GM12872 (cell line): ENCODE results near the gene CCNB2.

ENCODE experiments used
- TF ChIP-seq, protein P1 (sequence below): IDR thresholded peaks from 3 replicates; pipeline ENCODE4 v1.5.1; 2011; ENCODE audit warnings: low read depth, mild to moderate bottlenecking, low read length, moderate library complexity; ENCODE audit not compliant: insufficient read depth

The CCNB2 gene

DNA sequence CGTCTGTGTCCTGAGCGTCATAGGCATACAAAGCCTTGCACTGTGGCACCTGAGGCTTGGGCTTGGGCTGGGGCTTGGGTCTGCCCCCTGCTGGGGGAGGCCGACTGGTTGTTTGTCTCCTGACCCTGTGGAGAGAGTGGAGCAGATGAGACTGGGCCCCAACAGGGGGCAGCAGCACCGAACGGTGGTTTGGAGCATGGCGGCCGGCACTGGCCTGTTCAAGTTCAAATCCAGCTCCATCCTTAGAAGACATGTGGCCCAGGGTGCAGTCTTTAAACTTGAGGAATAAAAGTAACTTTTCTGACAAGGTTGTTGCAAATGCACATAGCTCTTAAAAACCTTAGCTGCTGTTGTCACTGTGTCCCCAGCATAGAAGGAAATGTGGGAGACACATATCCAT, 33.3 kb downstream of the CCNB2 start:
- TF ChIP-seq, protein P1, sequence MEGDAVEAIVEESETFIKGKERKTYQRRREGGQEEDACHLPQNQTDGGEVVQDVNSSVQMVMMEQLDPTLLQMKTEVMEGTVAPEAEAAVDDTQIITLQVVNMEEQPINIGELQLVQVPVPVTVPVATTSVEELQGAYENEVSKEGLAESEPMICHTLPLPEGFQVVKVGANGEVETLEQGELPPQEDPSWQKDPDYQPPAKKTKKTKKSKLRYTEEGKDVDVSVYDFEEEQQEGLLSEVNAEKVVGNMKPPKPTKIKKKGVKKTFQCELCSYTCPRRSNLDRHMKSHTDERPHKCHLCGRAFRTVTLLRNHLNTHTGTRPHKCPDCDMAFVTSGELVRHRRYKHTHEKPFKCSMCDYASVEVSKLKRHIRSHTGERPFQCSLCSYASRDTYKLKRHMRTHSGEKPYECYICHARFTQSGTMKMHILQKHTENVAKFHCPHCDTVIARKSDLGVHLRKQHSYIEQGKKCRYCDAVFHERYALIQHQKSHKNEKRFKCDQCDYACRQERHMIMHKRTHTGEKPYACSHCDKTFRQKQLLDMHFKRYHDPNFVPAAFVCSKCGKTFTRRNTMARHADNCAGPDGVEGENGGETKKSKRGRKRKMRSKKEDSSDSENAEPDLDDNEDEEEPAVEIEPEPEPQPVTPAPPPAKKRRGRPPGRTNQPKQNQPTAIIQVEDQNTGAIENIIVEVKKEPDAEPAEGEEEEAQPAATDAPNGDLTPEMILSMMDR = peak; percentile 87

DNA sequence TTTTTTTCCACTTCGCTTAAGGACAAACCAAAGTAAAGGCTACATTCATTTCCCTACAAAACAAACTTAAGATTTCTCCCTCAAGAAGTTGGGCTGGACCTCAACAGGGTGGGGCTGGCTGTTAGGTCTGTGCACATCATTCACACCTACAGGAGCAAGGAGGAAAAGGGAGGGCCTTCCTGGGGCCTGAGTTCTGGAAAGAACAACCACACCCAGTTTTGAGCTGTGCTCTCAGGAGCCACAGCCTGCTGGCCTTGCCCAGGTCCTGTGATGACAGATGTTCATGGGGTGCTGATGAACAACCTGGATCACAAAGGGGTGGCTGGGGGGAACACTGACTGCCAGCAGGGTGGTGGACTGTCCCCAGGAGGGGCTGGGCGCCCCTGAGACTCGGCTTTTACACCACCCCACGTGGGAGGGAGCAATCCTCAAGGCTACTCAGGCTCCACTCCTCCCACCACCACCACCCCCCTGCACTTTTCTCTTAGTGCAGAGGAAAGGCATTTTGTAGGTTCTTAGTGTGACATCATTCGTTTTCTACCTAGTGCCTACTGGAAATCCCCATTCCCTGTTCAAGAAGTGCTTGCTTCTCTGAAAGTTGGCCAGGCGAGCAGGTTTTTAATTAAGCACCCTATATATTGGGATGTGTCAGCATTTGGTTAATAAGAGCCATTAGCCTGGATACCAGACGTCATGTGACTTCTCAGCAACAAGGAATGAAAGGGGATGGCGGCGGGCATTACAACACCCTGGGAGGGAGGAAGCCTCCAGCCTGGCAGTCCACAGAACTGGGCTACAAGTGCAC, 35.7 kb downstream of the CCNB2 start:
- TF ChIP-seq, protein P1 = no peak

DNA sequence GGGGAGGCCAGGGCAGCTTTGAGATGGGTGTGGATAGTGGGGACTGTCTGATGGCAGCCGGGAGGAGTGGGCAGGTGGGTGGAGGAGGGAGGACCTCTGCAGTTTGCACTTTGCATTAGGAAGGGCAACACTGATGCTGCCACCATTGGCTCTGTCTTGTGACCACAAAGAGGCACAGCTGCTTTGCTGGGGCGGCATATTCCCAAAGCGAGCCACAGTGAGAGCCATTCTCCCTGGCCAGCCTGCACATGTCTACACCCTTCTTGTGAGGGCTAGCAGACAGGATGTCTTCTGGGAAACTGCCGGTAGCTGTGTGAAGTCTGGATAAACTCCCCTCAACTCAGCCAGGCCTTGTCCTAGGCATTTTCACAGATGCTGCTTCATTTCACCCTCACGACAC, 38.3 kb downstream of the CCNB2 start:
- TF ChIP-seq, protein P1 = no peak

DNA sequence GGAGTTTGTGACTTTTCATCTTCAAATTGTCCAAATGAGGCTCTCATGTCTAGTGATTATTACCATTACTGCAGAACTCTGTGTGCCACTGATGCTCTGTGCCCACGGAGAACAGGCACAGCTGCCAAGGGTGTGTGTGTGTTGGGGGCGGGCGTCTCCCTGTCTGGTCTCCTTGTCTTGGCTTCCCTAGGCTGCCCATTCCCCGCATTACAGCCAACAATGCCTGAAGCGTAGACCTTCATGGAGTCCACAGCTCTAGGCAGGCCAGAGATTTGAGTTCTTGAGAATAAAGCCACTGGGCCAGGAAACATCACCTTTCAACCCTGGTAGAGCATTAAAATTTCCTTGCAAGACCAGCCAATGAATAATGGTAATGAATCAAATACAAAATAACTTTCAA, 42.7 kb downstream of the CCNB2 start:
- TF ChIP-seq, protein P1 = no peak

DNA sequence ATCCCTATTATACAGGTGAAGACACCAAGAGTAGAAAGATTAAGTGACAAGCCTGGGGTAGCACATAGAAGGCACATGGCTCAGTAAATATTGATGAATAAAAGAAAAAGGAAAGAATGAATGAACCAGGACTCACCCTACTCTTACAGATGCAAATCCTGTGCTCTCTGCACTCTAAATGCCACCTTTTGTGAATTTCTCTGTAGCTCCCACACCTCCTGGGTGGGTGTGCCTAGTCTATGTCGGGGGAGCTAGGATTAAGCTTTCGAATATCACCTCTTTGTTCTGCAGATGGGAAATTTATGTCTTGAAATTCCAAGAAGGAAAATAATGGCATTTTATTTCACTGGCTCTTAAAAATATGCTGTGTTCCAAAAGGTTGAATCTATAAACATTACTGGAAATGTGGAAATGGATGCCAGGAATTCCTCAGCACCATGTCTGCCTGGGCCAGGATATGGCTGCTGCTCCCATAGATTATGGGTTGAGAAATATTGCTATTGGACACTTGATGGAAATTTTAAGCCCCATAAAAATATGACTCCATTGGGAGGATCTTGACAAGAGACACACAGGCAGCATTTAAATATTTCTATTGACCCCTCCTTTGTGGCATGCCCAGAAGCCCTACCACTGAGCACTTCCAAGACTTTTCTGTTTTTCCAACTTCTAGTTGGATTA, 43.3 kb downstream of the CCNB2 start:
- TF ChIP-seq, protein P1 = no peak

DNA sequence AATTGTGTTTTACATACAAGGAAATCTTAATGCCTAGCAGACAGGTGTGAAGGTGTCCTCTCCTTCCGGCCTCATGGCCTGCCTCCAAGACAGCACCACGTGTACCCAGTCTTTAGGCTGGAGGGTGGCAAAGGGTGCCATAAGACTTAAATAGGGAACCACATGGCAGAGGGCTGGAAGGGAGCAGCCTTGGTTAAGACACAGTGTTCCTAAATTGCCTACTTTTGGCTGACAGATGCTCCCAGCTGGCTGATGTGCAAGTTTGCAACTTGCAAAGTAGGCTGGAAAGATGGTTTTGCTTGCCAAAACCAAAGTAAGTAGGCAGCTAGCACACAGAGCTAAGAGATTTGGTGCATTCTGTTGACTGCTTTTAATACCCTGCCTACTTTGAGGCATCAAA, 45.2 kb downstream of the CCNB2 start:
- TF ChIP-seq, protein P1 = no peak

DNA sequence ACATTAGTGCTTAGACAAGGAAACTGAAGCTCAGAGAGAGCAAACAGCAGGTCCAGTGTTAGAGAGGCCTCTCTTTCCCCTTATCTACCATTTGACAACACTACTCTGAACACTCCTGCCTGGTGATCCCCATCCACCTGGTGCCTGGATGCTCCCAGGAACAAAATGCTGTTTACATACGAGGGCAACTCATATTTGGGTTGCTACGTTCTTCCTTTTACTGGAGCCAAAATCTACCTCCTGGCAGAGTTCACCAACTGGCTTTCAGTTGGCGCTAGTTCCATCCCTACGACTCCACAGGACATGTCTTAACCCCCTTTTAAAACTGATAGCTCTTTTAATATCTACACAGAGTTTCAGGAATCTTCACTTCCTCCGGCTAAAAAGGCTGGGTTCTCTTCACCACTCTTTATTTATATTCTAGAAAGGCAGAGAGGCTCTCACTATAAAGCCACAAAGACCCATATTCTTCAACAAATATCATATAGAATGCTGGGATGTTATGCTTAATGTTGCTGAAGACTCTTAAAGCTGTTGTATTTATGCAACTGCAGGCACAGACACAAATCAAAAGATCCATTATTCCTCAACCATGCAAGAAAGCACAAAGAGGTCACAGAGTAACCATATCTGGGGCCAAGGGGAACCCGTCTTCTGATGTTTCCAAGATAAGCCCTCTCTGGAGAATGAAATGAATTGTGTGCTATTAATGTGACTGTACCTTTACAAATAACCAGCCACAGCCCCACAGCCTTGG, 47.9 kb downstream of the CCNB2 start:
- TF ChIP-seq, protein P1 = no peak
